SW 1271 (cell line): ENCODE results near the gene ASCC1.
"Not testable (repeated sequence)": the region's sequence is repeated elsewhere in the genome, so short reads cannot be mapped to it uniquely, and the experiment has no call there.

Source experiments
- DNase-seq, 2 experiments: peaks; one replicate each; lab custom pipeline; 2025; lab: John Stamatoyannopoulos, UW

ASCC1 gene

GRCh38 chr10:72215611-72216549 lies at the start of gene ASCC1, which contains the start of gene ANAPC16:
Gene ASCC1 (minus strand): TSS chr10:72216276. CDS start chr10:72213298, 2,978 bp downstream.
Gene ANAPC16 (plus strand): TSS chr10:72216012. CDS start chr10:72223915, 7,903 bp downstream.
- DNase-seq: peak; percentile 77 to 88

GRCh38 chr10:72265508-72265907 lies 49.4 kb upstream of the ASCC1 start:
- no peak for DNase-seq

GRCh38 chr10:72264536-72264935 lies 48.5 kb upstream of the ASCC1 start:
- DNase-seq: no peak

GRCh38 chr10:72263613-72264241 lies 47.7 kb upstream of the ASCC1 start:
- DNase-seq: no peak

- DNase-seq: no peak
Measured at GRCh38 chr10:72261784-72262404, 45.8 kb upstream of the ASCC1 start.

GRCh38 chr10:72260976-72261783 lies 45.1 kb upstream of the ASCC1 start:
- DNase-seq: no peak

- no peak for DNase-seq
Measured at GRCh38 chr10:72260239-72260975, 44.3 kb upstream of the ASCC1 start.

- no peak for DNase-seq
Measured at GRCh38 chr10:72259491-72260238, 43.6 kb upstream of the ASCC1 start.

GRCh38 chr10:72258617-72259016 lies 42.5 kb upstream of the ASCC1 start:
- no peak for DNase-seq

GRCh38 chr10:72257051-72257892 lies 41.2 kb upstream of the ASCC1 start:
- no peak for DNase-seq

- no peak for DNase-seq
Measured at GRCh38 chr10:72255977-72256729, 40.1 kb upstream of the ASCC1 start.

- peak in 1 of 2 experiments; percentile 16 for DNase-seq
Measured at GRCh38 chr10:72254813-72255568, 38.9 kb upstream of the ASCC1 start.

GRCh38 chr10:72253578-72253977 lies 37.5 kb upstream of the ASCC1 start:
- DNase-seq: no peak

- DNase-seq: no peak
Measured at GRCh38 chr10:72252972-72253371, 36.9 kb upstream of the ASCC1 start.

GRCh38 chr10:72251635-72252034 lies 35.6 kb upstream of the ASCC1 start:
- no peak for DNase-seq

GRCh38 chr10:72250666-72251065 lies 34.6 kb upstream of the ASCC1 start:
- no peak for DNase-seq

- not testable (repeated sequence) for DNase-seq
Measured at GRCh38 chr10:72249176-72249862, 33.2 kb upstream of the ASCC1 start.
